GM21529 (cell line): Measurements from ENCODE around the gene PLCXD3.

ENCODE experiments used
- ATAC-seq: cut with Tn5 transposase; IDR thresholded peaks from one replicate; pipeline ENCODE4 v1.9.1; 2021; ENCODE audit not compliant: unreplicated experiment

PLCXD3 gene

DNA sequence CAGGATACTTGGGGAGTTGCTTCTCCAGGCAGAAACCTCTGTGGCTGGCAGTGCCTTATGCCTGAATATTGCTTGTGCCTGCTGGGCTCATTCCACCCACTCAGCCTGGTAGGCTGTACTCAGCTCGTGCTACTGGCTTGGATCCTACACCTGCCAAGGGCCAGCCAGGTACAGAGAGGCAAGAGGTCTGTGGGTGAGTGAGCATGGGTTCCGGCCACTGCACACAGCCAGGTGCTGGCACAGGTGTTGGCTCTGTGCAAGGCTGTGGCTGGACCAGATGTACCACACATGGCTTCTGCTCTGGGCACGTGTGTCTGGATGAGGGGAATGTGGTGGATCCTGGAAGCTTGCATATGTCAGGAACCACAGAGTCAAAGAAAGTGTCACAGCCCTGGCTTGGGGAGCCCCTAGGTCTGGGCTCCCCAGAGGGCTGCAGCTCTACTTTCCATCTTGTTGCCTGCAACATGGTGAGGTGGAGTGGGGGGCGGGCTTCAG lies 220.4 kb downstream of the PLCXD3 start:
- ATAC-seq = no peak

DNA sequence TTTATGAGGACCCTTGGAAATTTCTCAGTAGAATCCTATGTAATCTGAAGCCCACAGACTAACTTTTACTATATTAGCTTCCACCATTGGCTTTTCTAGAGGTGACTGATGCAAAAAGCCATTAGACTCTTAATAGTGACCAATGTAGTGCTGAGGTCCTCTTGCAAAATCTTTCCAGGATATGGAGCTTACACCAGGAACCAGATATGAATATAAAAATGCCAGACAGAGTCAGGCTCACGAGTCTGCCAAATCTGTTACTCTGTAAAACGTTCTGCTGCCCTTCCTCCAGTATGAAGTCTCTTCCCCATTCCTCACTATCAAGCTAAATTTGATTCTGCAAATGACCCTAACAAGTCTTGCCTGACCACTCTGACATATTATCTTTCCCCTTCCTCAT lies 223.7 kb downstream of the PLCXD3 start:
- no peak for ATAC-seq

DNA sequence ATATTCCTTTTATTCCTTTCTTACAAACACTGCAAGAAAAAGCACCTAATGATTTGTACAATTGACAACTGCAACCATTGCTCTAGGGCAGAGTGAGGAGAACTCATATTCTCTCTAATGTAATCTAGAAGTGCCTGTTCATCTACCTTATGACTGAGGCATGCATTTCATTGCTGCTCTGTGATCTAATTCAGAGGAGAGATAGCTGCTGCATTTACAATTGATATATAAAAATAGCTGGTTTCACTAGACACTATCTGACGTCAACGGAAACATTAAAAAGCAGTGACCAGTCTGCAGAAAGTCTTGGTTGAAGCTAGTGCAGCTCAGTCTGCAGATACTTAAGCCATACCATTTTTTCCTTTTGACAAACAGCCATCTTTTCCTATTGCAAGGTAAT lies 224.2 kb downstream of the PLCXD3 start:
- ATAC-seq = no peak

DNA sequence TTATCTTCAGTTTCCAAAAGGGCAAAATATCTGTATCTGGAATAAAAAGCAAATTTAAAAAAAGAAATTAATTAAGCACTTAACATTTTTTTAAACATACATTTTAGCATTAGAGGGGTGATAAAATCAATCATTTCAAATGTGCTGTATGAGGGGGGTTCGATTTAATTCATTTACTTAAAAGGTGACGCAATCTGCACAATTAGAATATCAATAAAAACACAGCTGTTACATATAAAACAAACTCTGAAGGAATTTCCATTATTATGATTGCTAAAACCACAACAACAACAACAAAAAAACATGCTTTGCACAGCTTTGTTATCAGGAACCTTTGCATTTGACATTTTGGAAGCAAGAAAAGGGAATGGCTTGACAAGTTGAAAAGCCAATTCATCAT lies 225.5 kb downstream of the PLCXD3 start:
- ATAC-seq = no peak

DNA sequence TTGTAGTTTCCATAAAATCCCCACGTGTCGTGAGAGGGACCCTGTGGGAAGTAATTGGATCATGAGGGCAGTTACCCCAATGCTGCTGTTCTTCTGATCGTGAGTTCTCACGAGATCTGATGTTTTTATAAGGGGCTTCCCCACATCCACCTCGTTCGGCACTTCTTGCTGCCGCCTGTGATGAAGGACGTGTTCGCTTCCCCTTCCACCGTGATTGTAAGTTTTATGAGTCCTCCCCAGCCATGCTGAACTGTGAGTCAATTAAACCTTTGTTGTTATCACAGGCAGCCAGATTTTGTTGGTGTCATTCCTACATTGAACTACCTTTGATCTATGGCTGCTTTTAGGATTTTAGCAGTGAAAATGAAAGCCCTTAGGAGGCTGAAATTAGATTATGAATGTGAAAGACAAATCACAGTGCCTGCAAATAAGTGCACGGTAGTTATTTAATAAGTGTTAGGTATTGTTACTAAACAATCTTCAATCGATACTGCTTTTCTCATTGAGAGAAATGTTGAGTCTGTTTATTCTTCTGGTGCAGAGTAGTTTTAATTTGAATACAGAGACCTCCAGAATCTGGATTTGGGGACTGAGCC lies 229.1 kb downstream of the PLCXD3 start:
- ATAC-seq = no peak

DNA sequence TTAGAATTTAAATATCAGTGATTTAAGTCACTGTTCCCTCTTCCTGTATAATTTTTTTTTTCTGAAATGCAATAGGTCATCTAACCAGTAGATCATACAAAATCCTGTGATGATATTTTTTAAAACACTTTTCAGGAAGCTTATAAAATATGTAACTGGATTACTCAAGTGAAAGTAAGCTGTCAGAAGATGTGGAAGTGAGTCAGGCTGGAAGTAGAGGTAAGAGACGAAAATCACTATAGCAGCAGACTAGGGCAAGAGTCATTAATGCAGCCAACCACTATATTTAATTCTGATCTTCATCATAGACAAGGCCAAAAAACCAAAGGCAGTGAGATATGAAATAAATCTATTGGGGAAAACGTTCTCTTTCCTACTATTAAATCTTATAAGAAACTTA lies 231.4 kb downstream of the PLCXD3 start:
- ATAC-seq = no peak

DNA sequence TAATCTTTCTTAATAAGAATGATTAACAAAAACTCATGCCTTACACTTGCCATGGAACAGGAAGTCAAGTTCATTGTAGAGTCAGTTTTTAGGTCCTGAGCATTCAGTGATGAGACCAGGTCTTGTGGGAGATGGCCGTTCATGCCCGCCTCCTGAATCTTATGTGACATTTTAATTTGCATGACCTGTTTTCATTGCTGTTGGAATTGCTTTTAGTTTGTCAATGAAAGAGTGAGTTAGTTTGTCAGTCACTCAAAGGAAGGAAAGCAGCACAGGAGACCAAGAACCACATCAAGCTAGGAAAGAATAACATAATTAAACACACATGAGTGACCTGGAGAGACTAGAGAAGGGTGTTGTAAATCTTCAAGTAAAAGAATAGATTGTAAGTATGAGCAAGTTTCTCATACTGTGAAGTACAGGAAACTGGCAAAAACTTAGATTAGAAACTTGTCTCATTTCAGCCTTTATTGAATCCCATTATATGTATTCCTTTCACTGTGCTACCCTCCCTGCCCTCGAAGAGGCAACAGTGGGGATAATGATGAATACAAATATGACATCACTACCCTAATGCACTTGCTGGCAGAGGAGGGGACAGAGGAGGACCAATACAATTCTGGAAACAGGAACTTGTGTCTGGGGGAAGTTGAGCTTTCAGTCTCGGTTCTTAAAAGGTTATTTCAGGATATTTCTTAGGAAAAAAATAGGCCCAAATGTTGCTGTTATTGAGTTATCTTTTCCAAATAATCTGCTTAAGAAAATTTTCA lies 232.7 kb downstream of the PLCXD3 start:
- no peak for ATAC-seq

DNA sequence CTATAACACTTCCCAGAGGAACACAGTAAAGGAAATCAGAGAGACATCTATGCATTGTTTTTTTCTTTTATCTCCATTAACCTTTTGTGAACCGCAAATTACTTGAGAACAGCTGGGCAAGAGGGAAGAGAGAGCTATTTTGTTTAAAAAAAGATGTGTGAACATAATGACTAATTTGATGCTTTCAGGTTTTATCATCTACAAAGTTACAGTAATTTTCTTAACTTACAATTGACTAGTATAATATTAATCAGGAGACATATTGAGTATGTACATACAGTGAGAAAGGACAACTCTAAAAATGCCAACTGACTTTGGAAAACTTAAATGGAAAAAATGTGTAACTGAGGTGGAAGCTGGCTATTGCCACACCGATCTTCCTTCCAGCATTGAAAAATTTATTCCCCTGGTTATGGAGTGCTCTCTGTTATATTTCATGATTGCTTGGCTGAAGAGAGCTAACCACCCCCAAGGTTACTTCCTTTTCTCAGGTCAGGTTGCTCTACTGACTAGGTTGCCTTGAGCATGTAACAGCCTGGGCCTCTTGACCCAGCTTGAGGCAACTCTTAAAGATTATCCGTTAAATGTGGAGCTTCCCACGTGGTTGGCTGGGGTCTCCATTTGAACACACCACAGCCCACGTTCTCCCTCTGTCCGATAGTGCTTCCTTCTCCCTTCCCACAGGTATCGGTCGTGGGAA lies 234.4 kb downstream of the PLCXD3 start:
- ATAC-seq = peak; percentile 66

DNA sequence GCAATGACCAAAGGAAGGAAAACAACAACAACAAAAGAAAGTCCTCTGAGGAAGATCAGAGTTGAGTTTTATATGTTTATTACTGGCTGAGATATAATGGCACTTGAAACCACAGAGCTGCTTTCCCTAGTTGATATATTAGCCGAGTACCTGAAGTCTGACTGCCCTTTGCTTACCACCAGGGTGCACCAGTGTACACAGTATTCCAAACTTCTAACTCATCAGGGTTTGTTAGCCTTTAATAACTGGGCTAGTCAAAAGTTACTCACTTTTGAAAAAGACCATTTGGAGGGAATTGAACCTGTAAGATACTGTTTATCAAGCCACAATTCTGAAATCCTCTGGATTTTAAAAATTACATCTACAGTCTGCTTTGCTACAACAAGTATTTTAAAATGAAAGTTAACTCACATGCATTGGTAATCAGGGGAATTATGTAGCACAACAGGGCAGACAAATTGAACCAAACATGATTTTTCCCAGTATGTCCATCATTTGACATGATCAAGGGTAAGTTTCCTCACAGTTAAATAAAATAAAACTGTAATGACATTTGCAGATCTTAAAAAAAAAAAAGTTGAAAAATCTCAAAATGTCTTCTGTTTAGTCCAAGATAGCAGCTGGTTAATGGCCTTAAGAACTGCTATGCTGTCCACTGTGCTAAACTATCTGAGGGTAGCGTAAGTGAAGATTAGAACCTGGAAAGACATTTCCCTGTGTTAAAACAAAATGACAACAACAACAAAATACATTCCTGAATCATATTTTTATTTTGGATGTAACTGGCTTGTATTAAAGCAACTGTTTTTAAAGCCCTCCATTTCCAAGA lies 239.8 kb downstream of the PLCXD3 start:
- ATAC-seq = peak; percentile 97

DNA sequence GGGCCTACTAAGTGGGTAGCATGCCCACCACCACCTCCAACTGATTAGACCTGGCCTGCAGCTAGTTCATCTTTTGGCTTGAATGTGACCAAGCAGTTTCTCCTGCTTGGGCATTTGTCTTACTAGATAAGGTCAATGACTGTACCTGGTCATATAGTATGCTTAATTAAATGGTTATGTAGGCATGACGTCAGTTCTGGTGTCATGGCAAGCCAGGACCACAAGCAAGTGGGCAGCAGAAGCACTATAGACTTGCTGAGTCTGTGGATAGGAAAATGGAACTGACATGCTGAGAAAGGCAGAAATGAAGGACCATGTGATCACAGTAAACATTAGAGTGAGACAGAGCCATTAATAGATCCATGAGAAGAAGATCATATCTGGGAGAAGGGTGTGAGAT lies 241.5 kb downstream of the PLCXD3 start:
- no peak for ATAC-seq

DNA sequence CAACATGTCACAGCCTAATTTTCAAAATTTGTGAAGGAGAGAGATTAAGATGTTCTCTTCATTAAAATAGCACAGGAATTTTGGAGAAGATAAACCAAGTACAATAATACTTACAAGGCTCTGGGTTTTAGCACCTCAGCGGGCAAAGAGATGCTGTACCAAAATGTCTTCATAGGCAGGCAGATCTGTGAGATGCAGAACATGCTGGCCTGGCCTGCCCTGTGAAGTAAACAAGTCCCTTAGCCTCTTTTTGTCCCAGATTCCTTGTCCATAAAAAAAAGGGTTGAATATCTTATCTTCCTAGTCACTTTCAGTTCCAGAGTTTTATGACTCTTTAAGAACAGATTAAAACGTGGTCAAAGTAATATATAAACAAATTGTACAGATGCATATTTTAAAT lies 244.0 kb downstream of the PLCXD3 start:
- no peak for ATAC-seq

DNA sequence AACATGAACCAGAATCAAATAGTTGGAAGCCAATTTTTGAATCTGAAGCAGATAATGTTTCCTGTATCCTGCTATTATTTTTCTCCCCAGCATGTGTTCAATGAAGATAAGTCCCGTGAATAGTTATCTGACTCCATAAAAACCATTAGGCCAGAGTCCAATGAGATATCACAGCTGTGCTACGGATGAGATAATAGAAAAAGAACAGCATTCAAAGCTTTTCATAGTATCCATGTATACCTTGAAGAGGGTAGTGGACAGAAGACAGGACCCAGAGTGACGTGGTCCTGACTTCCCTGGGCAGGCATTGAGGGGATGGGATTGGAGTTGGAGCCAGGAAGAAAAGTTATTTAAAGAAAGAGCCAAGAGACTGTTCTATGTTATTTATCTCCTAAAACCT lies 246.4 kb downstream of the PLCXD3 start:
- ATAC-seq = no peak

DNA sequence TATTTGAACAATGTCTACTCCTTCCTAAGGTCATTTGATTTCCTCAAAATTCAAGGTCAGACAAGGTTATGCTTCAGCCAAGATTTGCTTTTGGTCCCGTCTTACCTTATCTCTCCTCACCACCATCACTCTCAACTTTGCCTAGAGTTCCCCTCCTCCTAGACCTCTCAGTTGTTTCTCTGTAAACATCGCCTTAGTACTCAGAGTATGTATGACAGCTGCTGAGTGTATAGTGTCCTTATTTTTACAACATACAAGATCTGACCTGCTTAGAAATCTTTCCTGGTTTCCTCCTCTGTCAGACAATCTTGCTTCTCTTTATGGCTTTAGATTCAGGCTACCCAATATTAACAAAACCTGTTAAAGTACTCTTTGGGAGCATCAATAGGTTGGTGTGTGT lies 247.1 kb downstream of the PLCXD3 start:
- ATAC-seq = no peak
